Measurements from ENCODE around the gene PCSK5.
"Not testable (repeated sequence)": the region's sequence is repeated elsewhere in the genome, so short reads cannot be mapped to it uniquely, and the experiment has no call there.

The PCSK5 gene

GRCh38 chr9:76269789-76270188 lies 379.3 kb downstream of the PCSK5 start:
- DNase-seq, result no peak

- no peak for DNase-seq
Observed at GRCh38 chr9:76271755-76272154, 381.3 kb downstream of the PCSK5 start.

GRCh38 chr9:76289042-76289441 lies 398.6 kb downstream of the PCSK5 start:
- peak; percentile 14 for DNase-seq

- DNase-seq, result peak; percentile 31
Observed at GRCh38 chr9:76289703-76290102, 399.2 kb downstream of the PCSK5 start.

- DNase-seq, result no peak
Observed at GRCh38 chr9:76290555-76290954, 400.1 kb downstream of the PCSK5 start.

- DNase-seq, result no peak
Observed at GRCh38 chr9:76292246-76292645, 401.8 kb downstream of the PCSK5 start.

GRCh38 chr9:76292658-76293057 lies 402.2 kb downstream of the PCSK5 start:
- DNase-seq, result no peak

- DNase-seq, result no peak
Observed at GRCh38 chr9:76294301-76294700, 403.8 kb downstream of the PCSK5 start.

- no peak for DNase-seq
Observed at GRCh38 chr9:76296561-76297310, 406.3 kb downstream of the PCSK5 start.

GRCh38 chr9:76297721-76298239 lies 407.3 kb downstream of the PCSK5 start:
- DNase-seq, result peak; percentile 64

GRCh38 chr9:76298521-76299144 lies 408.2 kb downstream of the PCSK5 start:
- DNase-seq, result peak; percentile 41

- DNase-seq, result no peak
Observed at GRCh38 chr9:76302543-76302942, 412.1 kb downstream of the PCSK5 start.

- DNase-seq, result peak; percentile 76
Observed at GRCh38 chr9:76302947-76303550, 412.6 kb downstream of the PCSK5 start.

GRCh38 chr9:76307047-76307446 lies 416.6 kb downstream of the PCSK5 start:
- not testable (repeated sequence) for DNase-seq

GRCh38 chr9:76310577-76310976 lies 420.1 kb downstream of the PCSK5 start:
- DNase-seq, result no peak

- no peak for DNase-seq
Observed at GRCh38 chr9:76310991-76311390, 420.5 kb downstream of the PCSK5 start.

GRCh38 chr9:76311537-76311936 lies 421.1 kb downstream of the PCSK5 start:
- DNase-seq, result no peak

GRCh38 chr9:76313771-76314170 lies 423.3 kb downstream of the PCSK5 start:
- DNase-seq, result no peak

- no peak for DNase-seq
Observed at GRCh38 chr9:76314321-76314720, 423.8 kb downstream of the PCSK5 start.

- DNase-seq, result no peak
Observed at GRCh38 chr9:76316069-76316468, 425.6 kb downstream of the PCSK5 start.

- not testable (repeated sequence) for DNase-seq
Observed at GRCh38 chr9:76319466-76319865, 429.0 kb downstream of the PCSK5 start.

GRCh38 chr9:76321195-76321828 lies 430.8 kb downstream of the PCSK5 start:
- no peak for DNase-seq

- peak; percentile 10 for DNase-seq
Observed at GRCh38 chr9:76322810-76323209, 432.3 kb downstream of the PCSK5 start.
